ENCODE data around the gene PAGE1.

The PAGE1 gene

GRCh38 chrX:49661881-49662280 is 33.9 kb downstream of the PAGE1 start:
- no peak for ATAC-seq
- TF ChIP-seq, protein P1, sequence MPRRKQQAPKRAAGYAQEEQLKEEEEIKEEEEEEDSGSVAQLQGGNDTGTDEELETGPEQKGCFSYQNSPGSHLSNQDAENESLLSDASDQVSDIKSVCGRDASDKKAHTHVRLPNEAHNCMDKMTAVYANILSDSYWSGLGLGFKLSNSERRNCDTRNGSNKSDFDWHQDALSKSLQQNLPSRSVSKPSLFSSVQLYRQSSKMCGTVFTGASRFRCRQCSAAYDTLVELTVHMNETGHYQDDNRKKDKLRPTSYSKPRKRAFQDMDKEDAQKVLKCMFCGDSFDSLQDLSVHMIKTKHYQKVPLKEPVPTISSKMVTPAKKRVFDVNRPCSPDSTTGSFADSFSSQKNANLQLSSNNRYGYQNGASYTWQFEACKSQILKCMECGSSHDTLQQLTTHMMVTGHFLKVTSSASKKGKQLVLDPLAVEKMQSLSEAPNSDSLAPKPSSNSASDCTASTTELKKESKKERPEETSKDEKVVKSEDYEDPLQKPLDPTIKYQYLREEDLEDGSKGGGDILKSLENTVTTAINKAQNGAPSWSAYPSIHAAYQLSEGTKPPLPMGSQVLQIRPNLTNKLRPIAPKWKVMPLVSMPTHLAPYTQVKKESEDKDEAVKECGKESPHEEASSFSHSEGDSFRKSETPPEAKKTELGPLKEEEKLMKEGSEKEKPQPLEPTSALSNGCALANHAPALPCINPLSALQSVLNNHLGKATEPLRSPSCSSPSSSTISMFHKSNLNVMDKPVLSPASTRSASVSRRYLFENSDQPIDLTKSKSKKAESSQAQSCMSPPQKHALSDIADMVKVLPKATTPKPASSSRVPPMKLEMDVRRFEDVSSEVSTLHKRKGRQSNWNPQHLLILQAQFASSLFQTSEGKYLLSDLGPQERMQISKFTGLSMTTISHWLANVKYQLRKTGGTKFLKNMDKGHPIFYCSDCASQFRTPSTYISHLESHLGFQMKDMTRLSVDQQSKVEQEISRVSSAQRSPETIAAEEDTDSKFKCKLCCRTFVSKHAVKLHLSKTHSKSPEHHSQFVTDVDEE (CRISPR knock-in tag; IDR thresholded peaks at IDR 0.05) = no peak

DNA sequence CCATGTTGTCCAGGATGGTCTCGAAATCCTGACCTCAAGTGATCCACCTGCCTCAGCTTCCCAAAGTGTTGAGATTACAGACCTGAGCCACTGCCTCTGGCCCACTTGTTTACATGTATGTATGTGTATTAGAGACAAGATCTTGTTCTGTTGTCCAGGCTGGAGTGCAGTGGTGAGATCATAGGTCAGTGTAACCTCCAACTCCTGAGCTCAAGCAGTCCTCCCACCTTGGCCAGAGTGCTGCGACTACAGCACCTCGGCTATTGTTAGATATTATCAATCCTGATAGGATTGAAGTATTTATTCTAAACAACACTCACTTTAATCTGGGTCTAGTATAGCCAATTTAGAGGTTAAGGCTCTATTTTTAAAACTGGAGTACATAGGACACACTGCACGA is 36.0 kb downstream of the PAGE1 start:
- ATAC-seq = no peak
- TF ChIP-seq PPARA (CRISPR knock-in tag; IDR thresholded peaks at IDR 0.05; ENCODE audit: borderline replicate concordance) = no peak
- TF ChIP-seq CSDC2 (CRISPR knock-in tag; IDR thresholded peaks at IDR 0.05) = no peak
- TF ChIP-seq ZNF8 (CRISPR knock-in tag; IDR thresholded peaks at IDR 0.05) = no peak
- no peak for TF ChIP-seq ZC3H10 (CRISPR knock-in tag; IDR thresholded peaks at IDR 0.05)
- no peak for TF ChIP-seq POU6F1 (CRISPR knock-in tag; IDR thresholded peaks at IDR 0.05; ENCODE audit: borderline replicate concordance, low read depth)
- no peak for TF ChIP-seq ZFP3 (CRISPR knock-in tag; IDR thresholded peaks at IDR 0.05)
- no peak for TF ChIP-seq SNAI2 (CRISPR knock-in tag; IDR thresholded peaks at IDR 0.05)

DNA sequence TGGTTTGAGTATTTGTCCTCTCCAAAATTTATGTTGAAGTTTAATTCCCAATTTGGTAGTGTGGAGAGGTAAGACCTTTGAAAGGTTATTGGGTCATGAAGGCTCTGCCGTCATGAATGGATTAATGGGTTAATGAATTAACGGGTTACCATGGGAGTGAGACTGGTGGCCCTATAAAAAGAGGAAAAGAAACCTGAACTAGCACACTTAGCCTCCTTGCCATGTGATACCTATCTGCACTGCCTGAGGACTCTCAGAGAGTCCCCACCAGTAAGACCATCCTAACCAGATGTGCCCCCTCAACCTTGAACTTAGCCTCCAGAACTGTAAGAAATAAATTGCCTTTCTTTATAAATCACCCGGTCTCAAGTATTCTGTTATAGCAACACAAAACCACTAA is 39.3 kb downstream of the PAGE1 start:
- TF ChIP-seq, protein P2, sequence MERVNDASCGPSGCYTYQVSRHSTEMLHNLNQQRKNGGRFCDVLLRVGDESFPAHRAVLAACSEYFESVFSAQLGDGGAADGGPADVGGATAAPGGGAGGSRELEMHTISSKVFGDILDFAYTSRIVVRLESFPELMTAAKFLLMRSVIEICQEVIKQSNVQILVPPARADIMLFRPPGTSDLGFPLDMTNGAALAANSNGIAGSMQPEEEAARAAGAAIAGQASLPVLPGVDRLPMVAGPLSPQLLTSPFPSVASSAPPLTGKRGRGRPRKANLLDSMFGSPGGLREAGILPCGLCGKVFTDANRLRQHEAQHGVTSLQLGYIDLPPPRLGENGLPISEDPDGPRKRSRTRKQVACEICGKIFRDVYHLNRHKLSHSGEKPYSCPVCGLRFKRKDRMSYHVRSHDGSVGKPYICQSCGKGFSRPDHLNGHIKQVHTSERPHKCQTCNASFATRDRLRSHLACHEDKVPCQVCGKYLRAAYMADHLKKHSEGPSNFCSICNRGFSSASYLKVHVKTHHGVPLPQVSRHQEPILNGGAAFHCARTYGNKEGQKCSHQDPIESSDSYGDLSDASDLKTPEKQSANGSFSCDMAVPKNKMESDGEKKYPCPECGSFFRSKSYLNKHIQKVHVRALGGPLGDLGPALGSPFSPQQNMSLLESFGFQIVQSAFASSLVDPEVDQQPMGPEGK (CRISPR knock-in tag; IDR thresholded peaks at IDR 0.05; ENCODE audit: borderline replicate concordance) = no peak

GRCh38 chrX:49644991-49645637 is 50.7 kb downstream of the PAGE1 start:
- ATAC-seq = no peak
- no peak for TF ChIP-seq ZFP30 (CRISPR knock-in tag; IDR thresholded peaks at IDR 0.05)
- TF ChIP-seq, protein P1 (CRISPR knock-in tag; IDR thresholded peaks at IDR 0.05) = no peak
- TF ChIP-seq TCF4 (CRISPR knock-in tag; IDR thresholded peaks at IDR 0.05; ENCODE audit: borderline replicate concordance) = no peak
- no peak for TF ChIP-seq BACH2 (CRISPR knock-in tag; IDR thresholded peaks at IDR 0.05; ENCODE audit: borderline replicate concordance)
- TF ChIP-seq POU6F1 (CRISPR knock-in tag; IDR thresholded peaks at IDR 0.05; ENCODE audit: borderline replicate concordance, low read depth) = no peak
- TF ChIP-seq, protein P2 (CRISPR knock-in tag; IDR thresholded peaks at IDR 0.05; ENCODE audit: borderline replicate concordance) = no peak
- no peak for TF ChIP-seq CSDC2 (CRISPR knock-in tag; IDR thresholded peaks at IDR 0.05)
- TF ChIP-seq GLIS3 (CRISPR knock-in tag; IDR thresholded peaks at IDR 0.05) = no peak
- TF ChIP-seq CSRNP3 (CRISPR knock-in tag; IDR thresholded peaks at IDR 0.05) = no peak
- no peak for TF ChIP-seq RARB (CRISPR knock-in tag; IDR thresholded peaks at IDR 0.05)
- no peak for TF ChIP-seq ISL1 (CRISPR knock-in tag; IDR thresholded peaks at IDR 0.05)
- TF ChIP-seq ZC3H10 (CRISPR knock-in tag; IDR thresholded peaks at IDR 0.05) = no peak
- TF ChIP-seq ESRRG (CRISPR knock-in tag; IDR thresholded peaks at IDR 0.05) = no peak
- TF ChIP-seq ZNF565 (CRISPR knock-in tag; conservative IDR thresholded peaks at IDR 0.05; ENCODE audit: low read depth) = no peak
- no peak for TF ChIP-seq SNAI2 (CRISPR knock-in tag; IDR thresholded peaks at IDR 0.05)
- TF ChIP-seq CREB5 (CRISPR knock-in tag; IDR thresholded peaks at IDR 0.05; ENCODE audit: low read depth) = no peak
- no peak for TF ChIP-seq PPARA (CRISPR knock-in tag; IDR thresholded peaks at IDR 0.05; ENCODE audit: borderline replicate concordance)

More for the DNA sequence above, 39.3 kb downstream of the PAGE1 start:
- ATAC-seq = no peak

Data from SK-N-SH treated with all-trans-retinoic acid at 6 μM for 48 hours (cell line).